OCI-LY1 (cell line): ENCODE results near the gene ZFP30.

ENCODE experiments used
- H2AFZ ChIP-seq: fragments of 200-600 bp; sonication (generic), shearing (Covaris generic); 2 replicates; pipeline ENCODE4 v1.6.0; 2014; ENCODE audit warnings: antibody characterized with exemption, mild to moderate bottlenecking, low read length
- H3F3A ChIP-seq: fragments of 200-600 bp; sonication (generic), shearing (Covaris generic); 2 replicates; pipeline ENCODE4 v1.6.0; 2014; ENCODE audit warnings: mild to moderate bottlenecking, antibody characterized with exemption, low read length, moderate library complexity; ENCODE audit not compliant: insufficient read depth
- H3K27ac ChIP-seq: fragments of 200-600 bp; sonication (generic); 2 replicates; pipeline ENCODE4 v1.5.1; 2014; ENCODE audit warnings: low read length, mixed run types, mild to moderate bottlenecking, low read depth; ENCODE audit not compliant: poor library complexity, severe bottlenecking
- H3K27me3 ChIP-seq: fragments of 200-600 bp; sonication (generic); 2 replicates; pipeline ENCODE4 v1.6.0; 2014; ENCODE audit warnings: antibody characterized with exemption, mild to moderate bottlenecking, low read length, moderate library complexity; ENCODE audit not compliant: insufficient read depth
- H3K36me3 ChIP-seq: fragments of 200-600 bp; sonication (generic); 2 replicates; pipeline ENCODE4 v1.6.1; 2014; ENCODE audit warnings: mild to moderate bottlenecking, antibody characterized with exemption, low read length, moderate library complexity, mixed read lengths; ENCODE audit not compliant: insufficient read depth
- H3K4me1 ChIP-seq: fragments of 200-600 bp; sonication (generic); 2 replicates; pipeline ENCODE4 v1.5.1; 2014; ENCODE audit warnings: mild to moderate bottlenecking, low read length, moderate library complexity; ENCODE audit not compliant: insufficient read depth, severe bottlenecking
- H3K4me2 ChIP-seq: fragments of 200-600 bp; sonication (generic), shearing (Covaris generic); 2 replicates; pipeline ENCODE4 v1.6.1; 2014; ENCODE audit warnings: low read length
- H3K4me3 ChIP-seq: fragments of 200-600 bp; sonication (generic); 2 replicates; pipeline ENCODE4 v1.5.1; 2014; ENCODE audit warnings: low read length, low read depth, mild to moderate bottlenecking, mixed read lengths; ENCODE audit not compliant: poor library complexity, severe bottlenecking
- H3K79me2 ChIP-seq: fragments of 200-600 bp; shearing (Covaris generic); 2 replicates; pipeline ENCODE4 v1.6.1; 2016; ENCODE audit warnings: mixed run types, low read length, mixed read lengths; ENCODE audit not compliant: insufficient read depth
- H3K9ac ChIP-seq: fragments of 200-600 bp; sonication (generic), shearing (Covaris generic); 2 replicates; pipeline ENCODE4 v1.6.1; 2014; ENCODE audit warnings: mild to moderate bottlenecking, low read length, mixed read lengths
- H3K9me2 ChIP-seq: fragments of 200-600 bp; sonication (generic), shearing (Covaris generic); 2 replicates; pipeline ENCODE4 v1.6.1; 2014; ENCODE audit warnings: low read depth, mild to moderate bottlenecking, low read length, mixed read lengths
- H3K9me3 ChIP-seq: fragments of 200-600 bp; shearing (Covaris generic); 2 replicates; pipeline ENCODE4 v1.6.1; 2014; ENCODE audit warnings: low read length, mixed read lengths
- H4K20me1 ChIP-seq: fragments of 200-600 bp; sonication (generic), shearing (Covaris generic); 2 replicates; pipeline ENCODE4 v1.6.0; 2016; ENCODE audit warnings: mild to moderate bottlenecking, low read length; ENCODE audit not compliant: insufficient read depth
- CTCF ChIP-seq: fragments of 200-600 bp; sonication (generic), shearing (Covaris generic); IDR thresholded peaks from 2 replicates; pipeline ENCODE4 v1.5.1; 2017; ENCODE audit warnings: mild to moderate bottlenecking, antibody characterized with exemption, low read length, moderate library complexity, mixed read lengths
- EZH2 ChIP-seq: fragments of 200-600 bp; sonication (generic), shearing (Covaris generic); IDR thresholded peaks from 2 replicates; pipeline ENCODE4 v1.8.0; 2017; ENCODE audit warnings: borderline replicate concordance, mixed run types, mild to moderate bottlenecking, antibody characterized with exemption, low read length, moderate library complexity, mixed read lengths

The ZFP30 gene

GRCh38 chr19:37564624-37565369, 90.5 kb downstream of the ZFP30 start:
- Histone ChIP-seq H3K4me2 (no peak overlapping the region), H2AFZ (no peak overlapping the region), H4K20me1 (no peaks in the 10 kb centered on the region), H3K79me2 (no peaks in the 10 kb centered on the region), H3F3A (no peaks in the 10 kb centered on the region), H3K4me3 (no peak overlapping the region), H3K4me1 (no peaks in the 10 kb centered on the region), H3K36me3 (peaks cover 42% of the 10 kb centered on the region), H3K9me2 (no peaks in the 10 kb centered on the region), H3K9me3 (peaks cover 62% of the 10 kb centered on the region), H3K27ac (no peak overlapping the region), H3K27me3 (no peaks in the 10 kb centered on the region), H3K9ac (no peak overlapping the region)
- TF ChIP-seq CTCF (no peak), EZH2 (no peak)
